Subcutaneous abdominal adipose tissue (tissue), 5 donors: Measurements from ENCODE around the gene BLACAT1.

Experiments
- H3K27ac ChIP-seq: one replicate; pipeline ENCODE4 v1.7.0; 2013; ENCODE audit warnings: low read depth, mild to moderate bottlenecking, inconsistent platforms, low read length, moderate library complexity
- H3K27me3 ChIP-seq, 5 donors: one replicate each; pipeline ENCODE4 v1.7.0; 2013; ENCODE audit warnings: low read length in 5 of 5, inconsistent platforms in 1 of 5; ENCODE audit not compliant: control insufficient read depth in 5 of 5, insufficient read depth in 4 of 5
- H3K36me3 ChIP-seq, 5 donors: one replicate each; pipeline ENCODE4 v1.7.0; 2013; ENCODE audit warnings: low read length in 5 of 5; ENCODE audit not compliant: control insufficient read depth in 5 of 5, insufficient read depth in 5 of 5
- H3K4me1 ChIP-seq, 5 donors: one replicate each; pipeline ENCODE4 v1.7.0; 2013; ENCODE audit warnings: low read length in 5 of 5, mild to moderate bottlenecking in 3 of 5, moderate library complexity in 1 of 5; ENCODE audit not compliant: control insufficient read depth in 5 of 5, insufficient read depth in 5 of 5
- H3K4me3 ChIP-seq, 5 donors: one replicate each; pipeline ENCODE4 v1.7.0; 2013; ENCODE audit warnings: low read length in 5 of 5, low read depth in 1 of 5
- H3K9ac ChIP-seq, 5 donors: one replicate each; pipeline ENCODE4 v1.7.0; 2013; ENCODE audit warnings: low read length in 5 of 5, mild to moderate bottlenecking in 4 of 5, moderate library complexity in 3 of 5
- H3K9me3 ChIP-seq, 5 donors: one replicate each; pipeline ENCODE4 v1.7.0; 2013; ENCODE audit warnings: low read length in 5 of 5; ENCODE audit not compliant: control insufficient read depth in 5 of 5
- donor health status: healthy.
- donor health status: healthy.
- donor health status: healthy.
- donor health status: healthy.
- donor health status: healthy.

The BLACAT1 gene

DNA sequence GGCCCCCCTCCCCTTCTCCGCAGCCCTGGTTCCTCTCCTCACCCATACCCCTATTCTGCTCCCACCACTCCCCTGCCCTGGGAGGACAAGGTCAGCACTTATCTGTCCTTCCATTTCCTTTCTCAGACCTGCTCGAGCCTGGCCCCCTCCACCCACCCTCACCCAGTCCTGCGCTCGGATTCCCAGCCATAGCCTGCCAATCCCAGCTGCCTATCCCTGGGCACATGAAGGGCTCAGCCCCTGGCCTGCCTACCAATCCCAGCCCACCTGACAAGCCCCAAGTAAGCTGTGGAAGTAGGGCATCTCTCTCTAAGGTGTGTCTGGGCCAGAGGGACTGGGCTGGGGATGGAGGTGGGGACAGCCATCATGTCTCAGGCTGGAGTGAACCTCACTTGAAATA is 5.4 kb downstream of the BLACAT1 start:
- Histone ChIP-seq H3K27ac (no peak overlapping the region), H3K4me3 (no peak overlapping the region), H3K4me1 (peaks cover 0 to 27% (median 16%) of the 10 kb centered on the region in 5 donors), H3K36me3 (no peaks in the 10 kb centered on the region), H3K9ac (no peak overlapping the region), H3K27me3 (peaks cover 49 to 56% (median 52%) of the 10 kb centered on the region in 5 donors), H3K9me3 (no peaks in the 10 kb centered on the region)

GRCh38 chr1:205449750-205450443 is 5.9 kb downstream of the BLACAT1 start:
- Histone ChIP-seq H3K4me3 (no peak overlapping the region), H3K9ac (no peak overlapping the region), H3K36me3 (no peaks in the 10 kb centered on the region), H3K4me1 (peaks cover 0 to 32% (median 22%) of the 10 kb centered on the region in 5 donors), H3K9me3 (no peaks in the 10 kb centered on the region), H3K27me3 (peaks cover 44 to 51% (median 46%) of the 10 kb centered on the region in 5 donors), H3K27ac (no peak overlapping the region)

DNA sequence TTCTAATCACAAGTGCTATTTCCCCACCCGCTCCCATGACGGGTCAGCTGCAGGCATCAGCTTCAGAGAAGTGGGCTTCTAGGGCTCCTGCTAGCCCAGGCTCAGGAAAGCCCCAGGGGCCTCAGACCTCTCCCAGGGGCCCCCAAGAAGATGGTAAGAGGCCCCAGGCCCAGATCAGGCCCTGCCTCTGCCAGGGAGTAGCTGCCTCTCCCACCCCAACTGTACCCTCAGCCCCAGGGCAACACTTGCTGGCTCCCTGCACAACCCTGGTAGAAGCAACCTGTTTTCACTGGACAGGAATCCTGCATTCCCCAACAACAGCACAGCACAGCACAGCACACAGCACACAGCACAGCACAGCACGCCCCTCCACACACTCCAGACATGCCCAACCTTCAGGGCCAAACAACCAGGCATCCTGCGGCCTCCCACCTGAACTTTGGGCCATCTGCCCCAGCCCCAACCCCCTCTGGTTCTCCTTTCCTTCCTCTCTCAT is 6.5 kb downstream of the BLACAT1 start:
- H3K9me3 ChIP-seq: no peaks in the 10 kb centered on the region
- no peak overlapping the region for H3K9ac ChIP-seq
- H3K4me1 ChIP-seq: peaks cover 0 to 34% (median 26%) of the 10 kb centered on the region in 5 donors
- no peaks in the 10 kb centered on the region for H3K36me3 ChIP-seq
- H3K27ac ChIP-seq: no peak overlapping the region
- H3K27me3 ChIP-seq: peaks cover 38 to 45% (median 41%) of the 10 kb centered on the region in 5 donors
- H3K4me3 ChIP-seq: no peak overlapping the region

DNA sequence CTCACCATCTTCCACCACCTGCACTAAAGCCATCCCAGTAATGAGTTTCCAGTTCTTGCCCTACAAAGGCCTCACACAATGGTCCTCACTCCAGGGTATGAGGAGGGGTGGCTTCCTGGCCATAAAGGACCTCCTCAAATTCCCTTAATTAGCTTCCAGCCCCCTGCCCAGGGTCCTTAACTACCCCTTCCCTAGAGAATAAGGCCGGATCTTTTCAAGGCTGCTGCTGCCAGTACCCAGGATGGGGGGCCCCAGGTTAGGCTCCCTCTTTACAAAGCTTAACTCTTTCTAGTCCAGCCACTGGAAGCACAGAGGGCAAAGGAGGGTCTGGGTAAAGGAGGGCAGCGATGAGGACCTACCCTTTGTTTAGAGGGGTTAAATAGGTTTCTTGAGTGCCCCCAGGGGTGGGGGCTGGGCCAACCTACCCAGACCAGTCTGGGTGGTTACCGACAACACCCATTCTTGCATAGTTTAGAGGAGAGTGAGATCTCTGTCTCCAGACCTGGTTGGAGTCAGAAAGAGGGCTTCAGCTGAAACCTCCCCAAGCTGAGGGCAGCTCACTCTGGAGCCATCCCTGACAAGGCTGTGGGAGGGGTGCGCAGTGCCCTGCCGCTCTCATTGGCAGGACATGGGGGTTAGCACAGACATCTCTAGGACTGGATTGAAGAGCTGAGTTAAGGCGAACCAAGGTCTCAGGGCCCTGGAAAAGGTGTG is 7.1 kb downstream of the BLACAT1 start:
- H3K36me3 ChIP-seq: no peaks in the 10 kb centered on the region
- no peak overlapping the region for H3K27ac ChIP-seq
- peaks cover 0 to 34% (median 26%) of the 10 kb centered on the region in 5 donors for H3K4me1 ChIP-seq
- no peak overlapping the region for H3K4me3 ChIP-seq
- H3K9me3 ChIP-seq: no peaks in the 10 kb centered on the region
- H3K27me3 ChIP-seq: peaks cover 36 to 40% (median 36%) of the 10 kb centered on the region in 5 donors
- H3K9ac ChIP-seq: no peak overlapping the region

DNA sequence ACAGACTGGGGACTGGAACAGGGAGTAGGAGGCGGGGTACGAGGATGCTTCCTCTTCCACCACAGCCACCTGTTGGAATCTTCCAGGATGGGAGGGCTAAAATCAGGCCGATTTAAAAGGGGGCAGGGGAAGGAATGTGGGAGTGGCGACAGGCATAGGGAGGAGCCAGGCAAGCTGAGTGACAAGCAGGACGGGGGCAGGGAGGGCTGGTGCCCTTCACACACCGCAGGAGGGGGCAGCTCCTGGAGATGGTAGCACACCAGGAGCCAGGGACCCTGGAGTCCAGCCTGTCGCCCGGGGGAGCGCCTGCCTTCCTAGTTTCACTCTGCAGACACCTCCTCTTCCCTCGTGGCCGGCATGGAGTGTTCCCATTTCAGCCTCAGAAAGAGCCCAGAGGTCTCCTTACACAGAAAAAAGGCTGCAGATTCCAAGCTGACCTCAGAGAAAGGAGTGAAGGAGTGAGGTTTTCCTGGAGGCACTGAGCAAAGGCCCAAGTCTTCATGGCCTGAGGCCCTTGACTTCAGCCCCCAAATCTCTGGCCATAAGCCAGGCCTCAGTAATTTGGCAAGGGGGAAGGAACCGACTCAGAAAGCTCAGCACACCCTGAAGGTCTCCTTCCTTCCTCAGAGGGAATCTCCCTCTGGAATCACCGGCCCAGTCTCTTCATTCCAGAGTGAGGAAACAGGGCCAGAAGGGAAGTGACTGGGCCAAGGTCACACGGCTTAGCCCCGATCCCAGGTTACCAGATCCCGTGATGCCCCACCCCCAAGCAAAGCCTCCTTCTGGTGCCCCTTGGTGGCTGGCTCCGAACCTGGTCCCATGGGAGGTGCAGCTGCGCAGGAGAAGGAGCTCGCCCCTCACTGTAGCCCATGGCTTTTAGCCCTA is 8.1 kb downstream of the BLACAT1 start:
- H3K27me3 ChIP-seq: peaks cover 26 to 31% (median 30%) of the 10 kb centered on the region in 5 donors
- peaks cover 0 to 34% (median 26%) of the 10 kb centered on the region in 5 donors for H3K4me1 ChIP-seq
- no peaks in the 10 kb centered on the region for H3K9me3 ChIP-seq
- no peak overlapping the region for H3K9ac ChIP-seq
- no peaks in the 10 kb centered on the region for H3K36me3 ChIP-seq
- no peak overlapping the region for H3K4me3 ChIP-seq
- H3K27ac ChIP-seq: no peak overlapping the region

DNA sequence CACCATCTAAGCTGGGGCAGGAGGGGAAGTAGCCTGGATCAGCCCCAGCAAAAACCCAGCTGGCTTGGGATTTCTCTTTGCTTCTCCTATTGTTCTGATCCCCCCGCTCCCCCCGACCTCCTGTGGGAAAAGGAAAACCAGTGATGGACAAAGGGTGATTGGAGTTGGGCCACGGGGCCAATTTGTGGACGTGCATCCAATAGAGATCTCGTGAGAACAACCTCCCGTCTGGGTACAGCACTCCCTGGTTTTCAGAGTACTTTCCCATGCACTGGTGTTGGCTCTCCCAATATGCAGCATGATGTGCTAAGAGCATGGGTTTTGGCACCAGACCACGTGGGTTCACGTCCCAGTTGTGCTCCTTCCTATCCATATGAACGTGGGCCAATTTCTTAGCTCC is 9.0 kb downstream of the BLACAT1 start:
- peaks cover 18 to 23% (median 21%) of the 10 kb centered on the region in 5 donors for H3K27me3 ChIP-seq
- H3K4me3 ChIP-seq: no peak overlapping the region
- H3K9ac ChIP-seq: no peak overlapping the region
- H3K9me3 ChIP-seq: no peaks in the 10 kb centered on the region
- peaks cover 0 to 36% (median 29%) of the 10 kb centered on the region in 5 donors for H3K4me1 ChIP-seq
- no peak overlapping the region for H3K27ac ChIP-seq
- H3K36me3 ChIP-seq: no peaks in the 10 kb centered on the region

- Histone ChIP-seq H3K4me3 (no peak overlapping the region), H3K27ac (no peak overlapping the region), H3K27me3 (peaks cover 8 to 16% (median 13%) of the 10 kb centered on the region in 5 donors), H3K36me3 (no peaks in the 10 kb centered on the region), H3K9ac (no peak overlapping the region), H3K9me3 (no peaks in the 10 kb centered on the region), H3K4me1 (peaks cover 0 to 48% (median 38%) of the 10 kb centered on the region in 5 donors)
These were observed 10.3 kb downstream of the BLACAT1 start for GRCh38 chr1:205445646-205445935.

GRCh38 chr1:205444931-205445645 is 10.8 kb downstream of the BLACAT1 start:
- Histone ChIP-seq H3K36me3 (no peaks in the 10 kb centered on the region), H3K27me3 (peaks cover 5 to 17% (median 15%) of the 10 kb centered on the region in 5 donors), H3K4me1 (peaks cover 0 to 53% (median 43%) of the 10 kb centered on the region in 5 donors), H3K4me3 (peak overlapping the region; percentile 15 to 70 (median 42)), H3K9ac (peak overlapping the region in 1 of 5 donors; percentile 66), H3K27ac (no peak overlapping the region), H3K9me3 (no peaks in the 10 kb centered on the region)

GRCh38 chr1:205444300-205444930 is 11.4 kb downstream of the BLACAT1 start:
- Histone ChIP-seq H3K27me3 (peaks cover 5 to 19% (median 14%) of the 10 kb centered on the region in 5 donors), H3K36me3 (no peaks in the 10 kb centered on the region), H3K4me3 (peak overlapping the region; percentile 15 to 70 (median 42)), H3K4me1 (peaks cover 1 to 59% (median 46%) of the 10 kb centered on the region in 5 donors), H3K9me3 (no peaks in the 10 kb centered on the region), H3K27ac (no peak overlapping the region), H3K9ac (peak overlapping the region in 1 of 5 donors; percentile 66)
